IPS-NIHi7 (cell line): ENCODE results near the gene GC.
"Not testable (repeated sequence)": the region's sequence is repeated elsewhere in the genome, so short reads cannot be mapped to it uniquely, and the experiment has no call there.

Source experiments
- DNase-seq: peaks from one replicate; pipeline ENCODE4 v3.0.0; 2012; ENCODE audit warnings: mixed read lengths; ENCODE audit errors: extremely low spot score

The GC gene

GRCh38 chr4:71765821-71766383 is 18.0 kb downstream of the GC start:
- no peak for DNase-seq

GRCh38 chr4:71765350-71765749 is 18.5 kb downstream of the GC start:
- peak; percentile 18 for DNase-seq

DNA sequence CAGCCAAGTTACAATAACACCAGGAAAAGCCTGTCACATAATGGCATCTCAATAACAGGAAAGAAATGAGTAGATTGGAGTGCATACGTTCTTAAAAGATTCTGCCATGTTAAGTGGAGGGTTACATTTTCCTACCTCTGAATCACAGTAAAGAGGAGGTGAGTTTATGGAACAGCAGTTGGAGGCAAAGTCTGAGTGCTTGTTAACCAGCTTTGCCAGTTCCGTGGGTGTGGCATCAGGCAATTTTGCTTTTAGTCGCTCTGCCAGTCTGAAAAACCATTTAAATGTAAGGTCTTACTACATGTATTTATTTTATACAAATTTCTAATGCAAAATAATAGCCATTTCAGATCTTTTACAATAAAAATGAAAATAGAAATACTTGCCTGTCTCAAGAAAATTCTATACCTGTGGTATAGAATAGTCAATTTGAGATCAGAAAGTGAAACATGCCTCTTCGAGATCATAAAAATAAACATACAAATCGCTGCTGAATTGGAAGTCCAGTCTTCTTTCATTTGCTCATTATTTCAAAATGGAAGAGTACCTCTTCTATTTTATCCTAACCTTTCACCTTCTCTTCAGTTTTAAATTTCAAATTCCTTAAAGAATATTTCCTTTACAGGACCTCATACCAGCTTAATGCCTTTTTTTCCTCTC is 31.4 kb downstream of the GC start:
- no peak for DNase-seq

DNA sequence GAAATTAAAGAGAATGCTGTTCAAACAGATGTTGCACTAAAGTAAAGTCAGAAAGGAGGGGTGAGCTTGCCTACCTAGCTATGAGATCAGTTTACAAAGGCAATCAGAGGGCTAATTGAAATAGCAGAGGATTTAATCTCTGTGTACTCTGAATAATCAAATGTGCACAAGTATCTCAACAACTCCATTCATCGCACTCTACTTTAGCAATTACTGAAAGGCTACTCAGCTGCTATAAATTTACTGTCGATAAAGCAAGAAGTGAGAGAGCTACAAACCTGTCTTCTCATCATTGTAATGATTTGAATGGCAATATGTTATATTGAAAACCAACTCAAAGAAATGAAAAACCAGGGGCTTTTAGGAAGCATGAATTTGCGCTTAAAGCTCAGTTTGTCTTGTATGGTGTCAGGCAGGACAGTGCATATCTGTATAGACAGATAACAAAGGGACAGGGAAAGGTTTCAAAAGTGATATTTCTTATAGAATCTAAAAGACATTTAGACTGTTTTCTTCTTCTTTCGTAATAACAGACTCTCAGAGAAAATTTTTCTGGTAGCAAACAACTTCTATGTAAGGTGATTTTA is 34.8 kb downstream of the GC start:
- DNase-seq, result no peak

- no peak for DNase-seq
These were observed 37.5 kb downstream of the GC start for GRCh38 chr4:71746379-71746778.

DNA sequence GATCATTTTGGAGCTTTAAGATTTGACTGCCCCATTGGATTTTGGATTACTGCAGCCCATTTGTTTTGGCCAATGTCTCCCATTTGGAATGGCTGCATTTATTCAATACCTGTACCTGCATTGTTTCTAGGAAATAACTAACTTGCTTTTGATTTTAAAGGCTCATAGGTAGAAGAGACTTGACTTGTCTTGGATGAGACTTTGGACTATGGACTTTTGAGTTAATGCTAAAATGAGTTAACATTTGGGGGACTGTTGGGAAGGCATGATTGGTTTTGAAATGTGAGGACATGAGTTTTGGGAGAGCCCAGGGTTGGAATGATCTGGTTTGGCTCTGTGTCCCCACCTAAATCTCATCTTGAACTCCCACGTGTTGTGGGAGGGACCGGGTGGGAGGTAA is 45.1 kb downstream of the GC start:
- not testable (repeated sequence) for DNase-seq

GRCh38 chr4:71732706-71733105 is 51.2 kb downstream of the GC start:
- DNase-seq, result peak; percentile 39

DNA sequence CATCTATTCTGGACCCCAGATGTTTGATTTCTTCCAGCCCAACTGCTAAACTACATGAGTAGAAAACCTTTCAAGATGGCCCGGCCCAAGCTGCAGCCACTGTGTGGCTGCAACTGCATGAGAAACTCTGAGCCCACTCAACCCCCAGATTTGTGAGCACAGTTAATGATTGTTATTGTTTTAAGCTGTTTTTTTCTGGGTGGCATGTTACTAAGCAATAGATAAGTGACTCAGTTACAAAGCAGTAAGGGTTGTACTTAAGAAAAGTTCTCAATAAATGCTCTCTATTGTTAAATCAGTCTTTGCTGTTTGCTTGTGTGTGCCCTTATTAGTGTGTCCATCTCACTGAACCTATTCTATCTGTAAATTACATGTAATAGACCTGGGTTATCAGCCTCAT is 51.8 kb downstream of the GC start:
- DNase-seq, result no peak

- no peak for DNase-seq
These were observed 54.0 kb downstream of the GC start for GRCh38 chr4:71729856-71730255.

DNA sequence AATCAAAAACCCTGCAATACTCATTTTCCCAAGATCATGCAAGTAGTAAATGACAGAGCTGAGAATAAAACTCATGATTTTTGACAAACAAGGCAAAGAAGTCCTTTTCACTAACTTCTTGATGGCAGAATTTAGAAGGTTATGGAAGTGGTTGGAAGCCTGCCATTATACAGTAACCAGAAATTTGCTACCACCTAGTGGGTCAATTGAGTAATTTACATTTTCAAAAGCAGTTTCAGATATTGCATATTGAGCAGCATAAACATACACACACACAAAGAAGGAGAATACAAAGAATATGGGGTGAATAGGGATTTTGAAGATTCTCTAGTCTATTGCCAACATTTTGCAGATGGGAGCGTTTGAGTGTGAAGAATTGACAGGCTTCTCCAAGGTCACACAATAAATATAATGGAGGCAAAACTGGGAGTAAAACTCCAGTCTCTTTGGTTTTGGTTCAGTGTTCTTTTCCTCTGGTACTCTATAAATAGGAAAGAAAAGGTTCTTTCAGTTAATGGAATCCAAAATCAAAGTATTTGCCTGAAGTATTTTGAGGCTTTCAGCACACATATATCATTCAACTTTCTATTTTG is 70.2 kb downstream of the GC start:
- peak; percentile 12 for DNase-seq

- no peak for DNase-seq
These were observed 71.9 kb downstream of the GC start for GRCh38 chr4:71711985-71712348.

DNA sequence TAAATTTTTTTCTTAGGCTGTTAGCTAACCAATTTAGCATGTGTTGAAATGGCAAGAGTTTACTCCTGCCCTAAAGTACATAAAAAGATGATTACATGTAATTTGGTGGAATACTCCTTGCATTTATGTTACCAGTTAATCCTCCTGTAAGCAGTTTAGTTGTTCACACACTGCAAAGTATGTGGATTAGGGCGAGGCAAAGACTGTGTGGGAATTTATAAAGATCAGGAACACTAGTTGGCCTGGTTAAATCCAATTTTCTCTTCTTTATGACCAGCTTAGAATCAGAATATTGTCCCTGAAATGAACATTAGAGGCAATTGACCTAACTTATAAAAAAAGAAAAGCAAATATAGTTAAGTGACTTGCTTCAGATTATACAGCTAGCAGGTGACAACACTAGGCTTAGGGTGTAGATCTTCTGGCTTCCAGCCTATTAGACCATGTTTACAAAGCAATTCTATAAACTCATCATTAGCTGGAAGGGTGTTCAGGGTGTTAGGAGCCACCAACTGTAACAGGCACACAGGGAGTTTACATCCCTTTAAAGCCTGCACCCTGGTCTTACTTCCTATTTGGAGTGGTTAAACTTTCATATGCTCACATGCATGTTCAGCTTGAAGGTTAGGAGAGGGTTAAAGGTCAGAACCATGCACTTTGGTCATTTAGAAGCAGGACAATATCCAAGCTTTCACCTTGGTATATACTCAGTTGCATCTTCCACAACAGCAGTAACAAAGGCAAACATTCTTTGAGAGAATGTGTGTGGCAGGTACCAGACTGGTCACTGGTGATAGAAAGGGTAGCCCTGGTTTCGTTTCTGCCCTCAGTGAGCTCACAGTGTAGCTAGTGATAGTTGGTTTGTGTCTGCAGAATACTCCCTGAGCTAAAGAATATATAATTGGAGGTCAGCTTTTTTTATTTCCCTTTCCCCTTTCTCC is 72.6 kb downstream of the GC start:
- no peak for DNase-seq

DNA sequence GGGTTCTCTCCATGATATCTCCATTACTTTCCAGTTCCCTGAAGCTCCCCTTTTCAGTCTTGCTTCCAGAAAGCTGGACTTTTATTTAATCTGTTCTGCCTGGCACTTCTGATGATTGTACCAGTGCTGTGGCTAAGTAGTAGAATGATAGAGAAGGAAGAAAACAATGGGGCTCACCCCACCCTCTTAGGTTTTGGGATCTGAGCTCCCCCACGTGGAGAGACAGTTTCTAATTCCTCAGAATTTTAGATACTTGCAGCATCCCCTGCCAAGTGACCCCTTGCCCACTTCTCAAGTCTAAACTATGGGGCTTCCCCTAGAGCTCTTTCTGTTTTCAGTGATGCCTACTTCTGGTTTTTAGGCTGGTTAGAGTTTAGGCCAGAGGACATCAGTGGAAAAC is 73.9 kb downstream of the GC start:
- peak; percentile 22 for DNase-seq

- no peak for DNase-seq
These were observed 85.7 kb downstream of the GC start for GRCh38 chr4:71698141-71698540.

DNA sequence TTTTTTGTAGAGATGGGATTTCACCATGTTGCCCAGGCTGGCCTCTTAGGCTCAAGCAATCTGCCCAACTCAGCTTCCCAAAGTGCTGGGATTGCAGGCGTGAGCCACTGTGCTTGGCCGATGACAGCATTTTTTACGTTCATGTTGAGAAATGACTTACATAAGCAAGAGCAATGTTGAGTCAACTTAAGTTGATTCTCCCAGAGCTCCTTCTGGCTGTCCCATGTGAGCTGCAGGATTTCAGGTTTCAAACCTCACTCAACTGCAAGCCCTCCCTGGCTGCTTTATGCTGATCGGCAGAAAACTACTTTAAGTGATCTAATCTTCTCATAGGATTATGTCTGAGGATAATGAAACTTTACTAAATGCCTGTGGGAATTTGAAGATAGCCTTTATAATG is 86.8 kb downstream of the GC start:
- no peak for DNase-seq

DNA sequence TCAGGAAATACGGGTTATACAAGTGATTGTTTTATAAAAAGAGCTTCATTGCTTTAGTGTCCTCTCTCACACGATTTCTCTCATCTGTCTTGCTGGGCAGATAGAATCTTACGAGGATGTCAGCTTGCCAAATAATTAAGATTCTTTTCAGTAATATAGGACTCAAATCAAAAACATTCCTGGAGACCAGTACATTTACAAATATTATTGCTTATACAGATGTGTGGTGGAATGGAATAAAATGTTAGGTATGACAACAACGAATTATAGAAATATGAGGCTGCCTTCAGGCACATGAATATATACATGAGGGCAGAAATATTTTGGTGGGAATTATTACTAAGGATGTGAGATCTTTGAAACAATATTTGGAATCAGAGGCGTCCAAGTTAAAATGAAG is 88.9 kb downstream of the GC start:
- no peak for DNase-seq

- DNase-seq, result peak; percentile 17
These were observed 90.9 kb downstream of the GC start for GRCh38 chr4:71692963-71693362.

DNA sequence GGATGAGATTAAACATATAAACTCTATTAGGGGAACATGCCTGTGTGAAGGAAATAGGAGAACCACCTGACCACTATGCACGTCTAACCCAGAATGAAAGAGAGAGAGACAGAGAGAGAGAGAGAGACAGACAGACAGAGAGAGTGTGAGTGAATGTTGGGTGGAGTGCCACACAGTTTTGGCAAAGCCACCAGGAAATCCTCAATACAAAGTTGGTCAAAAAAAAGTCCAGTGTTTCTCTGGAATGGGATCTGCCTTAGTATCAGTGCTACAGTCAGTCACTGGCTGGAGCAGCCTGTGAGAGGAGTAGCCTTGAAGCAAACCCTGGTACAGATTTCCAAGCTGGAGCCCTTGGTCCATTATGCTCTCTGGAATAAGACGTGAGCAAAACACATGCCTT is 91.7 kb downstream of the GC start:
- no peak for DNase-seq
